ENCODE results near the gene THSD4.

GRCh38 chr15:71435552-71435951 is 320.3 kb downstream of the THSD4 start:
- TF ChIP-seq CTCF (IDR thresholded peaks at IDR 0.05) (no peak), POLR2A (IDR thresholded peaks at IDR 0.05) (no peak)

All from upper lobe of left lung (tissue), 4 donors.